Endothelial cell of umbilical vein (primary cell): Measurements from ENCODE around the gene PRG2. TPM values are rescaled to one million over a fixed set of nuclear protein-coding genes. Genes with fewer than 3 reads are reported as not detected.

Source experiments
- BruUV-seq: library from RNA; stranded (reverse); fragments of 400-500 nt; replicated peaks from 2 replicates; lab custom pipeline; 2021; lab: Mats Ljungman, UMichigan
- CTCF ChIA-PET: fragments of 300-600, 350-600 bp; sonication (Branson Sonifier 250); formaldehyde crosslinking; loops from one replicate; lab custom pipeline; 2021; ENCODE audit warnings: antibody characterized with exemption, inconsistent platforms; lab: Charles Lee
- POLR2A ChIA-PET: fragments of 300-600, 350-600 bp; sonication (Branson Sonifier 250); formaldehyde crosslinking; loops from one replicate; lab custom pipeline; 2021; ENCODE audit warnings: antibody characterized with exemption, inconsistent platforms; lab: Charles Lee
- DNase-seq: peaks from one replicate; pipeline ENCODE4 v3.0.0-alpha.2; 2011; ENCODE audit warnings: low read depth, low spot score
- FAIRE-seq: peaks from 2 replicates; lab custom pipeline; 2011; peaks lifted over from hg19 to GRCh38; lab: Jason Lieb, UNC
- H2AFZ ChIP-seq: 2 replicates; pipeline ENCODE4 v1.6.0; 2012; ENCODE audit warnings: low read depth, low read length, control low read depth, inconsistent platforms
- H3K27ac ChIP-seq: 2 replicates; pipeline ENCODE4 v1.5.1; 2011; ENCODE audit warnings: low read depth, mild to moderate bottlenecking, control low read depth, low read length, moderate library complexity; ENCODE audit not compliant: insufficient read depth
- H3K27me3 ChIP-seq, 2 experiments: 2 replicates each; pipeline versions ENCODE4 v1.6.0 to v1.6.1; 2011; ENCODE audit warnings: low read length in 2 of 2, mixed read lengths in 1 of 2; ENCODE audit not compliant: control insufficient read depth in 2 of 2, insufficient read depth in 2 of 2
- H3K36me3 ChIP-seq, 2 experiments: 2 replicates in 1 of 2; 3 replicates in 1 of 2; pipeline ENCODE4 v1.5.1; 2011; ENCODE audit warnings: low read length in 2 of 2, mild to moderate bottlenecking in 1 of 2, moderate library complexity in 1 of 2; ENCODE audit not compliant: control insufficient read depth in 2 of 2, insufficient read depth in 2 of 2; ENCODE audit errors: extremely low read depth in 1 of 2
- H3K4me1 ChIP-seq: 3 replicates; pipeline ENCODE4 v1.5.1; 2011; ENCODE audit warnings: mild to moderate bottlenecking, low read length; ENCODE audit not compliant: control insufficient read depth, insufficient read depth; ENCODE audit errors: extremely low read depth
- H3K4me2 ChIP-seq: 2 replicates; pipeline ENCODE4 v1.6.1; 2011; ENCODE audit warnings: low read length, control low read depth, mixed read lengths; ENCODE audit not compliant: insufficient read depth
- H3K4me3 ChIP-seq, 3 experiments: fragments of 200-600 bp in 1 of 3; sonication (generic), shearing (Covaris generic) in 1 of 3; replicated peaks in 1 of 3; 2 replicates each; pipeline ENCODE4 v1.5.1; 2011 to 2016; ENCODE audit warnings: control low read depth in 3 of 3, low read length in 3 of 3, mild to moderate bottlenecking in 2 of 3, inconsistent platforms in 1 of 3, low read depth in 1 of 3, moderate library complexity in 1 of 3; ENCODE audit not compliant: insufficient read depth in 1 of 3
- H3K79me2 ChIP-seq: 2 replicates; pipeline ENCODE4 v1.6.0; 2012; ENCODE audit warnings: low read length, inconsistent platforms; ENCODE audit not compliant: control insufficient read depth, insufficient read depth
- H3K9ac ChIP-seq: replicated peaks from 2 replicates; pipeline ENCODE3; 2011; ENCODE audit warnings: low read length, control low read depth; ENCODE audit not compliant: insufficient read depth; ENCODE audit errors: extremely low read depth
- H3K9me1 ChIP-seq: replicated peaks from 3 replicates; pipeline ENCODE4 v1.6.0; 2011; ENCODE audit warnings: mild to moderate bottlenecking, low read length; ENCODE audit not compliant: control insufficient read depth, insufficient read depth; ENCODE audit errors: extremely low read depth
- H3K9me3 ChIP-seq: replicated peaks from 2 replicates; pipeline ENCODE4 v1.5.1; 2012; ENCODE audit warnings: low read length, inconsistent platforms; ENCODE audit not compliant: control insufficient read depth, insufficient read depth
- H4K20me1 ChIP-seq: replicated peaks from 2 replicates; pipeline ENCODE3; 2011; ENCODE audit warnings: mild to moderate bottlenecking, low read length; ENCODE audit not compliant: control insufficient read depth, insufficient read depth; ENCODE audit errors: extremely low read depth
- EZH2 ChIP-seq: IDR thresholded peaks from 2 replicates; pipeline ENCODE4 v1.6.1; 2012; ENCODE audit warnings: borderline replicate concordance, low read depth, mild to moderate bottlenecking, moderate library complexity, low read length, inconsistent platforms; ENCODE audit not compliant: severe bottlenecking
- FOS ChIP-seq: IDR thresholded peaks from 2 replicates; pipeline ENCODE4 v1.6.1; 2011; ENCODE audit warnings: mild to moderate bottlenecking, low read length, moderate library complexity, borderline replicate concordance; ENCODE audit not compliant: insufficient read depth
- GATA2 ChIP-seq: IDR thresholded peaks from 2 replicates; pipeline ENCODE4 v1.7.0; 2011; ENCODE audit warnings: low read depth, mild to moderate bottlenecking, moderate library complexity, mixed read lengths, low read length; ENCODE audit not compliant: insufficient read length, insufficient read depth
- JUN ChIP-seq: IDR thresholded peaks from 2 replicates; pipeline ENCODE4 v1.6.1; 2011; ENCODE audit warnings: borderline replicate concordance, low read depth; ENCODE audit not compliant: insufficient read length, insufficient read depth
- MYC ChIP-seq: IDR thresholded peaks from one replicate; pipeline ENCODE4 v1.6.1; 2011; ENCODE audit warnings: mild to moderate bottlenecking, low read depth, low read length
- POLR2A ChIP-seq: IDR thresholded peaks from 2 replicates; pipeline ENCODE4 v1.6.1; 2012; ENCODE audit warnings: low read depth, mild to moderate bottlenecking, control low read depth, low read length
- POLR2AphosphoS5 ChIP-seq: IDR thresholded peaks from 2 replicates; pipeline ENCODE4 v1.6.1; 2012; ENCODE audit warnings: low read depth, mild to moderate bottlenecking, control low read depth, low read length, moderate library complexity; ENCODE audit not compliant: insufficient read depth
- dilution Hi-C: fragments of 300-500 bp; cut with MboI; formaldehyde crosslinking; loops from one replicate; pipeline ENCODE4 v1.15.0; 2019; ENCODE audit warnings: low sequenced_read_pairs; ENCODE audit not compliant: extremely low pct_ligation_motif_present
- intact Hi-C: fragments of 100-400 bp; cut with micrococcal nuclease; formaldehyde crosslinking; loops from one replicate; pipeline ENCODE4 v1.10.0; 2022
- polyA plus RNA-seq, 4 experiments: library from polyadenylated mRNA; depleted of rRNA in 3 of 4; stranded (reverse) in 3 of 4; unstranded in 1 of 4; fragments of >200 nt; gene quantifications; 2 replicates each; pipeline versions ENCODE4 v1.2.1 to v1.2.3, GENCODE V29; 2011 to 2012; ENCODE audit warnings: missing spikeins in 1 of 4
- total RNA-seq: library from RNA; stranded (reverse); gene quantifications from 2 replicates; pipeline ENCODE4 v1.2.3, GENCODE V29; 2021
- TF ChIP-seq, protein P1 (sequence below): IDR thresholded peaks from 2 replicates; pipeline ENCODE4 v1.6.1; 2011; ENCODE audit not compliant: insufficient read depth, insufficient read length

The PRG2 gene
- total and polyA plus RNA-seq, 2 donors (not counting 3 experiments of a cell fraction or from before 2014, with no cell fraction given), result 0.08 to 0.55 TPM

- Histone ChIP-seq H3K9me3 (no peaks in the 10 kb centered on the region), H3K36me3 (peaks cover 3% of the 10 kb centered on the region in 2 experiments), H2AFZ (no peak overlapping the region), H4K20me1 (no peaks in the 10 kb centered on the region), H3K27me3 (peaks cover 2 to 5% of the 10 kb centered on the region in 2 experiments), H3K9me1 (no peaks in the 10 kb centered on the region), H3K9ac (peak overlapping the region; percentile 53), H3K4me3 (no peak overlapping the region), H3K4me1 (peaks cover 33% of the 10 kb centered on the region), H3K4me2 (peak overlapping the region; percentile 81), H3K27ac (peak overlapping the region; percentile 81), H3K79me2 (peaks cover 19% of the 10 kb centered on the region)
- DNase-seq, result peak; percentile 97
- TF ChIP-seq MYC, result peak; percentile 34
- no peak for TF ChIP-seq POLR2A
- TF ChIP-seq JUN, result peak; percentile 93
- TF ChIP-seq EZH2, result no peak
- TF ChIP-seq, protein P1, sequence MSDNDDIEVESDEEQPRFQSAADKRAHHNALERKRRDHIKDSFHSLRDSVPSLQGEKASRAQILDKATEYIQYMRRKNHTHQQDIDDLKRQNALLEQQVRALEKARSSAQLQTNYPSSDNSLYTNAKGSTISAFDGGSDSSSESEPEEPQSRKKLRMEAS, result peak; percentile 81
- TF ChIP-seq FOS, result peak; percentile 94
- peak; percentile 62 for TF ChIP-seq GATA2
- TF ChIP-seq POLR2AphosphoS5, result peak; percentile 85
- peak; percentile 100 for FAIRE-seq
- intact Hi-C loops, result loop anchor here (1.0 to 10.0 kb wide), 7 partner anchors 9 to 580 kb away; no protein-coding TSS in a partner anchor
- POLR2A ChIA-PET, result interaction anchor here (0.7 to 1.5 kb wide), 5 partner anchors 9 to 141 kb away, joined by 3 to 8 read pairs (median 7); no protein-coding TSS in a partner anchor
- CTCF ChIA-PET, result interaction anchor here (0.9 to 4.0 kb wide), 12 partner anchors 9 to 220 kb away, joined by 3 to 24 read pairs (median 4); partner anchors contain the start of gene SSRP1
- dilution Hi-C loops, result no loop called here
- TSS peak; percentile 63 for BruUV-seq
Observed at GRCh38 chr11:57424792-57425564, 34.5 kb upstream of the PRG2 start.
